ENCODE results near the gene TPRX1. TPM values are rescaled to one million over a fixed set of nuclear protein-coding genes. Genes with fewer than 3 reads are reported as not detected.
"Not testable (repeated sequence)": the region's sequence is repeated elsewhere in the genome, so short reads cannot be mapped to it uniquely, and the experiment has no call there.

Gene TPRX1, protein sequence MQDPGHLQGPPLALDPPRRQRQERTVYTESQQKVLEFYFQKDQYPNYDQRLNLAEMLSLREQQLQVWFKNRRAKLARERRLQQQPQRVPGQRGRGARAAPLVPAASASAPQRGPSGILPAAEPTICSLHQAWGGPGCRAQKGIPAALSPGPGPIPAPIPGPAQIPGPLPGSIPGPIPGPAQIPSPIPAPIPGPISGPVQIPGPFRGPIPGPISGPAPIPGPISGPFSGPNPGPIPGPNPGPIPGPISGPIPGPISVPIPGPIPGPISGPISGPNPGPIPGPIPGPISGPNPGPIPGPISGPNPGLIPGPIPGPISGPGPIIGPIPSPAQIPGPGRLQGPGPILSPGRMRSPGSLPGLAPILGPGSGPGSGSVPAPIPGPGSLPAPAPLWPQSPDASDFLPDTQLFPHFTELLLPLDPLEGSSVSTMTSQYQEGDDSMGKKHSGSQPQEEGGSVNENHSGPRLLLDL
- total RNA-seq (not detected), polyA plus RNA-seq (not detected)

DNA sequence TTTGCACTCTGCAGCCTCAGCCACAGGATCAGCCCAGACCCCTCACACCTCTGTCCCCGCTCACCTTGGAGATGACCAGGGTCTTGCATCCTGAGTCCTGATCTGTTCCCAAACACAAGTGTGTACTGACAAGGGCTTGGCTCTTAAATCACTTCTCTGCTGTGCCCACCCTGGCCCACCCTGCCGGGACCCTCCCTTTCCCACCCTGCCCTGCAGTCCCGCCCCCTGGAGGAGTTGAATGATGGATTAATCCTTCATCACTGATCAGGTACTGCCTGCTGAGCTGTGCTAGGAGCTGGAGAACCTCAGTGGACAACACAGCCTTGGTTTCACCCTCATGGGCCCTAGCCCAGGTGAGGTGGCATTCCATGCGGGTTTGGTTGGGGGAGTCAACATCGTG lies at the start of gene TPRX1:
Gene TPRX1 (minus strand): TSS at position 101 of the 400 bp plus-strand sequence. CDS start 12 bp downstream, at position 89.
- 55 to 72% methylated on average over 5 of the region's 5 CpGs for WGBS, 2 donors
- not testable (repeated sequence) for H3K36me3 ChIP-seq

DNA sequence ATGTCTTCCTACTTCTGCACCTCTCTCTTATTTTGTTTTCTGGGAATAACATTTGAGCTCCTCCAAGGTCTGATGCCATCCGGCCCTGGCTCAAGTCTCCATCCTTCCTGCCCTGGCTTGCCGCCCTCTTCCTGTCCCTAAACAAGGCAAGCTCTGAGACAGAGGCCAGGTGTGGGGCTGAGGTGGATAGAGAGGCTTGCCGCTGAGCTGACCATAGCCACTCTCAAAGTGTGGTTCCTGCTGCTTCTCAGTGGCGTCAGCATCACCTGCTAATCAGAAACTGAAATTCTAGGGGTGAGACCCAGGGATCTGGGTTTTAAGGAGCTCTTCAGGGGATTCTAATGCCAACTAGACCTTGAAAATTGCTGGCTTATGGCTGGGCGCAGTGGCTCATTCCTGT lies 48.7 kb upstream of the TPRX1 start:
- TF ChIP-seq, protein P1, sequence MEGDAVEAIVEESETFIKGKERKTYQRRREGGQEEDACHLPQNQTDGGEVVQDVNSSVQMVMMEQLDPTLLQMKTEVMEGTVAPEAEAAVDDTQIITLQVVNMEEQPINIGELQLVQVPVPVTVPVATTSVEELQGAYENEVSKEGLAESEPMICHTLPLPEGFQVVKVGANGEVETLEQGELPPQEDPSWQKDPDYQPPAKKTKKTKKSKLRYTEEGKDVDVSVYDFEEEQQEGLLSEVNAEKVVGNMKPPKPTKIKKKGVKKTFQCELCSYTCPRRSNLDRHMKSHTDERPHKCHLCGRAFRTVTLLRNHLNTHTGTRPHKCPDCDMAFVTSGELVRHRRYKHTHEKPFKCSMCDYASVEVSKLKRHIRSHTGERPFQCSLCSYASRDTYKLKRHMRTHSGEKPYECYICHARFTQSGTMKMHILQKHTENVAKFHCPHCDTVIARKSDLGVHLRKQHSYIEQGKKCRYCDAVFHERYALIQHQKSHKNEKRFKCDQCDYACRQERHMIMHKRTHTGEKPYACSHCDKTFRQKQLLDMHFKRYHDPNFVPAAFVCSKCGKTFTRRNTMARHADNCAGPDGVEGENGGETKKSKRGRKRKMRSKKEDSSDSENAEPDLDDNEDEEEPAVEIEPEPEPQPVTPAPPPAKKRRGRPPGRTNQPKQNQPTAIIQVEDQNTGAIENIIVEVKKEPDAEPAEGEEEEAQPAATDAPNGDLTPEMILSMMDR (IDR thresholded peaks at IDR 0.05) = no peak
- DNase-seq (no peak), FAIRE-seq (no peak), ATAC-seq (no peak)
- H3K9me3 ChIP-seq = no peaks in the 10 kb centered on the region
- no peak overlapping the region for H3K27ac ChIP-seq
- H3K4me3 ChIP-seq = no peak overlapping the region
- no peaks in the 10 kb centered on the region for H3K36me3 ChIP-seq
- 48 to 60% methylated on average over 5 of the region's 5 CpGs for WGBS, 2 donors
- H3K27me3 ChIP-seq = peaks cover 0 to 4% (median 0%) of the 10 kb centered on the region in 4 donors
- no peaks in the 10 kb centered on the region for H3K4me1 ChIP-seq
- intact Hi-C loops (cut with DNase I) = no loop called here

More for the DNA sequence above, at the start of gene TPRX1:
- DNase-seq; H3K4me1 ChIP-seq; ATAC-seq; H3K27me3 ChIP-seq; H3K27ac ChIP-seq; intact Hi-C loops (cut with DNase I); FAIRE-seq; H3K4me3 ChIP-seq; H3K9me3 ChIP-seq: not testable (repeated sequence)

DNA sequence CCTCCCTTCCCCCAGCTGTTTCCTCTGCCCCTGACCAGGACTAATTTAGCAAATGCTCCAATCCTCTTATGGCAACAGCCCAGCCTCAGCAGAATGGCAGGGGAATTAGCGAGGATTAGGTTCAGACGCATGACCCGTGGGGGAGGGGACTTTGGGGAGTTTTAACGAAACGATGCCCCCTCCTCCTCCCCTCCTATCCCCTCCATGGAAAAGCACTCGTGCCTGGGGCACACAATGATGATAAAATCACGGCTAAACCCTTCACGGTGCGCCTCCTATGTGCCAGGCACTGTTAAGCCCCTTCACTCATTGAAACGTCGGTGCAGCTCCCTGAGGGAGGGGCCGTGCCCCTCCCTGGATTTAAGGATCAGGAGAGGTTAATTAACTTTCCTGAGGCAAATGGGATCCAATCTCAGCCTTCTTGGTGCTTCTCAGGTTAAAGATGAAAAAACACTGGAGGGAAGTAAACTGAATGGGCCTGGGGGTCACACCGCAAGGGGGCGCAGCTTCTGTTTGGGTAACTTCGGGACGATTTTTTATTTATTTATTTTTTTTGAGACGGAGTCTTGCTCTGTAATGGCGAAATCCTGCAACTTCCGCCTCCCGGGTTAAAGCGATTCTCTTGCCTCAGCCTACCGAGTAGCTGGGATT lies 44.6 kb upstream of the TPRX1 start:
- intact Hi-C loops (cut with DNase I) = no loop called here
- TF ChIP-seq, protein P1 (IDR thresholded peaks at IDR 0.05) = peak in 1 of 4 donors; percentile 18
- H3K27ac ChIP-seq = no peak overlapping the region
- ATAC-seq (no peak), DNase-seq (no peak), FAIRE-seq (no peak)
- peaks cover 0 to 7% (median 0%) of the 10 kb centered on the region in 4 donors for H3K27me3 ChIP-seq
- no peaks in the 10 kb centered on the region for H3K4me1 ChIP-seq
- no peak overlapping the region for H3K4me3 ChIP-seq
- H3K36me3 ChIP-seq = no peaks in the 10 kb centered on the region
- no peaks in the 10 kb centered on the region for H3K9me3 ChIP-seq
- WGBS, 2 donors = 3 to 6% methylated on average over 22 of the region's 22 CpGs

DNA sequence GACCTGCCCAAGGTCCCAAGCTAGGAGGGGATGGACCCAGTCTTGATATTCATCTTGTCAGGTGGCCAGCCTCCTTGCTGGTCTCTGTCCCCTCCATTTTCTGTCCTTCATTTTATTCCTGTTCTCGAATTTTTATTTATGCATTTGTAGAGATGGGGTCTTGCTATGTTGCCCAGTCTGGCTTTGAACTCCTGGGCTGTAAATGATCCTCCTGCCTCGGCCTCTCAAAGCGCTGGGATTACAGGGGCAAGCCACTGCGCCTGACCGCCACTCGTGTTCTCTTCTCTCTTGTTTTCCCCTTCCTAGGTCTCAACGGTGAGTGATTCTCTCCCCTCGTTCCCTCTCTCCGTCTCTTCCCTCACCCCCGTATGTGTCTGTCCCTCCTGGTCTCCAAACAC lies 44.1 kb upstream of the TPRX1 start:
- Histone ChIP-seq H3K36me3 (no peaks in the 10 kb centered on the region), H3K9me3 (no peaks in the 10 kb centered on the region), H3K27ac (no peak overlapping the region), H3K27me3 (peaks cover 0 to 7% (median 0%) of the 10 kb centered on the region in 4 donors), H3K4me3 (no peak overlapping the region), H3K4me1 (no peaks in the 10 kb centered on the region)
- TF ChIP-seq, protein P1 (IDR thresholded peaks at IDR 0.05) = no peak
- DNase-seq (no peak), FAIRE-seq (no peak), ATAC-seq (no peak)
- intact Hi-C loops (cut with DNase I) = no loop called here
- 44 to 53% methylated on average over 10 of the region's 10 CpGs for WGBS, 2 donors

DNA sequence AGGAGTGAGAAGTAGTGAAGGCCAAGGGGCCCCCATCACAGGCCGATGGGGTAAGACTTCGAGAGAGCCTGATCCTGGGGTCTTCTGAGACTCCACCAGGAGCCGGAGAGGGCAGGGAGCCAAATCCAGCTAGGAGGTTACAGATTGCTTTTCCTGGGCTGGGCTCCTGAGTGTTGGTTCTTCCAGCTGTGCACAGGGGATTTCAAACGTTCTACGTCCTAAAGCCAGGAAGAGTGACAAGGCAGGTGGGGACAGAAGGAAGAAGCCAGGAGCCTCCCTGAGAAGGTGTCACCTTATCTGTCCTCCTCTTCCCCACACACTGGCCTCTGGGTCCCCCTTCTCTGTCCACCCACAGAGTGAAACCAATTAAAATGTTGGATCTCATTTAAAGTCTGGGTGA lies 38.6 kb upstream of the TPRX1 start:
- Histone ChIP-seq H3K9me3 (no peaks in the 10 kb centered on the region), H3K36me3 (no peaks in the 10 kb centered on the region), H3K4me1 (no peaks in the 10 kb centered on the region), H3K27me3 (peaks cover 0 to 5% (median 0%) of the 10 kb centered on the region in 4 donors), H3K27ac (no peak overlapping the region), H3K4me3 (no peak overlapping the region)
- intact Hi-C loops (cut with DNase I) = no loop called here
- WGBS, 2 donors = 42 to 50% methylated on average over 5 of the region's 5 CpGs
- FAIRE-seq = no peak
- no peak for ATAC-seq
- TF ChIP-seq, protein P1 (IDR thresholded peaks at IDR 0.05) = no peak
- DNase-seq = no peak

Data from pancreas (tissue), 10 donors.